Fibroblast of upper back skin (primary cell): ENCODE results near the gene USP16.

ENCODE experiments used
- DNase-seq: peaks from one replicate; pipeline ENCODE4 v3.0.0-alpha.2; 2013

The USP16 gene

GRCh38 chr21:29034678-29035077 lies 10.2 kb downstream of the USP16 start:
- DNase-seq: no peak

DNA sequence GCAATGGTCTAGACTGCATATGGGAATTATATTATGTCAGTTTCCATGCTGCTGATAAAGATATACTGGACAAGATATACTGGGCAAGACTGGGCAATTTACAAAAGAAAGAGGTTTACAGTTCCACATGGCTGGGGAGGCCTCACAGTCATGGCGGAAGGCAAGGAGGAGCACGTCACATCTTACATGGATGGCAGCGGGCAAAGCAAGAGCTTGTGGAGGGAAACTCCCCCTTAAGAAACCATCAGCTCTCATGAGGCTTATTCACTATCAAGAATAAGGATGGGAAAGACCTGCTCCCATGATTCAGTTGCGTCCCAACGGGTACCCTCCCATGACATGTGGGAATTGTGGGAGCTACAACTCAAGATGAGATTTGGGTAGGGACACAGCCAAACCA lies 27.8 kb downstream of the USP16 start:
- DNase-seq: no peak

GRCh38 chr21:29053011-29053553 lies 28.6 kb downstream of the USP16 start:
- DNase-seq: no peak

GRCh38 chr21:29053656-29054055 lies 29.2 kb downstream of the USP16 start:
- peak; percentile 14 for DNase-seq

DNA sequence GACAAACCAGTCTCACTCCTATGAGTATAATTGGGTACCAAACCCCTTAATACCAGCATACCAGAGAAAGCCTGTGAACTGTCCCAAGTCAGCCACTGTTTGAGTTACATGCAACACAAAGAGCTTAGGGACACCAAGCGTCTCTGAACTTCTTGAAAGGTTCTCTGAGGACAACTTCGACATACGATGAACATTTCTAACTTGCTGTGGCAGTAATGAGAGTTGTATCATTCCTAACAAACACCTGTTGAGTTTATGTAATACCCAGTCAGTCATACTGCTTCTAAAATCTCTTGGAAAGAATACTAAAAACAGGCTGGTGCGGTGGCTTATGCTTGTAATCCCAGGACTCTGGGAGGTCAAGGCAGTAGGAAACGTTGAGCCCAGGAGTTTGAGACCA lies 30.6 kb downstream of the USP16 start:
- no peak for DNase-seq

DNA sequence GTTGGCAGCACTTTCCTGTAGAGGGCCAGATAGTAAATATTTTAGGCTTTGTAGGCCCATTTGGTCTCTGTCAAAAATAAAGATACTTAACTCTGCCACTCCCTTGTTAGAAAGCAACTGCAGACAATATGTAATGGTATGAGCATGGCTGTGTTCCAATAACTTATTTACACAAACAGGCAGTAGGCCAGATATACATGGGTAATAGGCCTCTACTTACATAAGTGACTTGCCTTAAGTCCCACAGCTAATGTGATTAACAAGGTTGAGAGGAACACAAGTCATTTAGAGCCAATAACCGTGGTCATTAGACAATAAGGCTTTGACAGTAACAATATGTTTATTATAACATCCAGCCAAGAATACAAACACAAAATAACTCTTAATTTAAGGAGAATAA lies 31.5 kb downstream of the USP16 start:
- no peak for DNase-seq

- DNase-seq: no peak
These were observed 32.1 kb downstream of the USP16 start for GRCh38 chr21:29056538-29057050.

DNA sequence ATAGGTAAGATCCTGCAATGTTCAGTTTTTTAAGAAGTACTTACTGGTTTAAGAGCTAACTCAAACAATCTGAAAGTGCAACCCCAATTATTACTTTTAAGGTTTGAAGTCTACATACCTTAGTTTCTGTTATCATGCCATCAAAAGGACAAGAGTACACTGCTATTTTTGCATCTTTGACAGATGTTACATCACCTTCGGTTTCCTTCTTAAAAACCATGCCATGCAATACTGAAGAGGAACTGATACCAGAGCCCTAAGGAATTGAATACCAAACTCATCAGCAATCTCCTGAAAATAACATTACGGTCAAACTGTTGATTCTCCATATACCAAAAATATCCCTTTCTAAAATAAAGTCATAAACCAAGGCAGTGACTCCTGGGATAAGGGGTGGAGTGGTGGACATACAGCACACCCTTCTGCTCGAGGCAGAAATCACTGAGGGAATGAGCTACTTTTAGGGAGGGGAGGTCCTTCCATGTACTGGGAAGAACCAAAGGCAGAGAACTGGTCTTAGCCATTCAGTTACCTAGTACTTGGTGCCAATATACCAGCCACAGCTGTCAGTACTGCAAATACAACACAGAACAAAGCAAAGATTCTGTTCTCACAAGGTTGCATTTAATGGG lies 40.5 kb downstream of the USP16 start:
- no peak for DNase-seq

DNA sequence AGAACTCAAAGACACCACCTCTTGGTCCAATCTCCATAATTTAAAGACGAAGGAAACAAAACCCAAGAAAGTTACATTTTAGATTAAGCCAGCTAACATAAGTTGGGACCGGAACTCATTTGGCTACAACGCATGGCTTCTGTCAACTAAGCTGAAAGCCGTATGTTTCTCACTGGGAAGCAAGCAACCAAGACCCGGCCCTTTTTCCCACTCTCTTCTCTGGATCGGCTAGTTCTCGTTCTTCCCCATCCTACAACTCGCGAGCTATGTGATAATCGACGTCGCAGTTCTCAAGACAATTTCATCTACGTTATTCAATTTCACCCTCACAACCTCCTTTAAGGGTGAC lies 48.4 kb downstream of the USP16 start:
- peak; percentile 20 for DNase-seq

GRCh38 chr21:29073222-29074006 lies 48.9 kb downstream of the USP16 start, which contains the start of gene CCT8:
Gene CCT8 (minus strand): TSS chr21:29073648. CDS start chr21:29073590, 58 bp downstream.
- peak; percentile 100 for DNase-seq

DNA sequence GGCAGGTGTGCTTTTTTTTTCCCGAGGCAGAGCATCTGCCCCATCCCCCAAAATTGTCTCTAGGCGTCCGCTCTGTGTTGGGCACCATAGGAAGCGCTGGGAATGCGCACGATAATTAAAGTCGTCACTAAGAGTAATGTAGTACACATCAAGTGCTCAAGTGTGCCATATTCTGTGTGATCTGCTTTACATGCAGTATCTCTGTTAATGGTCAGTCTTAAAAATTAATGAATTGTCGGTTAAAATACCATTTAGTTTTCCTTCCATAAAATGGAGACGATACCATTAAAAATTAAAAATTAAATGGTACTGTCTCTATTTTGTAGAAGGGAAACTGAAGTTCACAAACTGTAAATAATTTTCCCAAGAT lies 49.5 kb downstream of the USP16 start:
- no peak for DNase-seq

DNA sequence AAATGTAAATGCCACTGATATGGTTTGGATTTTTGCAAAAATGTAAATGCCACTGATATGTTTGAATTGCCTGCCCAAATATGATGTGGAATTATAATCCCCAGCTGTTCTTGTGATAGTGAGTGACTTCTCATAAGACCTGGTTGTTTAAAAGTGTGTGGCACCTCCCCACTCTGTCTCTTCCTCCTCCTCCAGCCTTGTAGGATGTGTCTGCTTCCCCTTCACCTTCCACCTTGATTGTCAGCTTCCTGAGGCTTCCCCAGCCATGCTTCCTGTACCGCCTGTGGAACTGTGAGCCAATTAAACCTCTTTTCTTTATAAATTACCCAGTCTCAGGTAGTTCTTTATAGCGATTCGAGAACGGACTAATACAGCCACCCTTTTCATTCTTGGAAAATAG lies 50.3 kb downstream of the USP16 start:
- no peak for DNase-seq

DNA sequence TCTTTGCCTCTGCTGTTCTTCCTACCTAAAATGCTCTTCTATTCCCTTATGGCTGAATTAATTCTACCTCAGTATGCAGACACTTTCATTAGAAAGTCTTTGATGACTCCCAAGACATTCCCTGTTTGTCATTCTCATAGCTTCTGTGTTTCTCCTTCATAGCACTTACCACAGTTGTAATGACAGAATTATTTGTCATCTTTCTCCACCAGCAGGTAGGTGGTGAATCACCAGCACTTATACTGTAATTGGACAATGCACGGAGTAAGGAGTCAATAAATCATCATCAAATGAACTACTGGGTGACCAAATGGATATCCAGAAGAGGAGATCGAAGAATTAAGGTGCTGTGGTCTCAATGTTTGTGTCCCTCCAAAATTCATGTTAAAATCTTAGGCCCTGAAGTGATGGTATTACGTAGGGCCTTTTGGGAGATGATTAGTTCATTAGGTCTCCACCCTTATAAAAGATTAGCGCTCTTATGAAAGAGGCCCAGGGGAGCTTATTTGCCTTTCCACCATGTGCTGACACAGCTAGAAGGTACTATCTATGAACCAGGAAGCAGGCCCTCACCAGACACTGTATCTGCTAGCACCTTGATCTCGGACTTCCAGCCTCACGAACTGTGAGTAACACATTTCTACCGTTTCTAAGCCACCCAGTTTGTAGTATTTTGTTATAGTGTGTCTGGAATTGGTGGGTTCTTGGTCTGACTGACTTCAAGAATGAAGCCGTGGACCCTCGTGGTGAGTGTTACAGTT lies 51.4 kb downstream of the USP16 start:
- DNase-seq: no peak

- DNase-seq: peak; percentile 57
These were observed 52.5 kb downstream of the USP16 start for GRCh38 chr21:29076731-29077640.

GRCh38 chr21:29077651-29078090 lies 53.2 kb downstream of the USP16 start:
- DNase-seq: peak; percentile 51

- DNase-seq: no peak
These were observed 54.6 kb downstream of the USP16 start for GRCh38 chr21:29078869-29079767.

GRCh38 chr21:29080454-29080941 lies 56.0 kb downstream of the USP16 start:
- DNase-seq: no peak

DNA sequence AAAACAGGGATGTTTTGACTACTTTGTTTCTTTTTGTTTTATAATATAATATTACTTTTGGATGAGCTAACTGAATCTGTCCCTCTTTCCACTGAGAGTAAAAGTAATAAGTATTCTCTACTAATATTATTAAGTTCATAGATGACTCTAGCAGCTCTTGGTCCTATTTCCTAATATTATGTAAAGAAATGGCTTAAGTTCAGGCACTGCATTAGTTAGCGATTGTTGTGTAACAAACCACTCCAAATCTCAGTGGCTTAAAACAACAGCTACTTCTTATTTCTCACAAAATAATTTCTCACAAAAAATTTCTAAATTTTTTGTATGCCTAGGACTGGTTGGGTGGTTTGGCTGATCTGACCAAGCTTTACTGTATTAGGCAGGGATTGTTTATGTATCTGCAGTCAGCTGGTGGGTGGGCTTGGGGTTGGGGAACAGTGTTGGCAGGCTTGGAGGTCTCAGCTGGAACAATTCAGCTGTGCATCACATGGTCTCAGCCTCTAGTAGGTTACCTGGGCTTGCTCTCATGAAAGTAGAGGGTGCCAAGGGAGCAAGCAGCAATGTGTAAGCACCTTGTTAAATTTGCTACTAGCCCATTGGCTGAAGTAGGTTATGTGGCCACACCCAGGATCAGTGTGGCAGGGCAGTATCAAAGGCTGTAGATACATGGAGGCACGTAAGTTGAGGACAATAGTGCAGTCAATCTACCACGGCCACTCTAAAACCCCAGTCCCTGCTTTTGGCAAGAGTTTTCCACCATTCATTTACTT lies 57.8 kb downstream of the USP16 start:
- DNase-seq: no peak

DNA sequence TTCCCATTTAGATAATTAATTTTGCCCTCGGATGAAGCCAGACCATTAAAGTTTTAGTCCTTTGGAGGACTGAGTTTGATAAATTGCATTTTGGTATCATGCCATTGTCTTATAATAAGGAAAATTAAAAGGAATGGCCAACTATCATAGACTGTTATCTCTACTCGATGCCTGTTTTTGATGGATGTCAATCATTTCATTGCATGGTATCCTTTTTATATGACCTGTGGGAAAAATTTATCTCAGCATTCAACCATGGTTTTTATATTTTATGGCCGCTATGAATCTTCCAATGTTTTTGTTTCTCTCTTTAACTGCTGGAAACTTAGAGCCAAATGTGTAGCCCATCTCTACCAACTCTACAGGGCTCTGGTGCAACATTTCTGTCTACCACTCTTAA lies 58.8 kb downstream of the USP16 start:
- DNase-seq: no peak

- no peak for DNase-seq
These were observed 59.9 kb downstream of the USP16 start for GRCh38 chr21:29084372-29084771.
